Measurements from ENCODE around the gene GSG1L. TPM values are rescaled to one million over a fixed set of nuclear protein-coding genes. Genes with fewer than 3 reads are reported as not detected.
"Not testable (repeated sequence)": the region's sequence is repeated elsewhere in the genome, so short reads cannot be mapped to it uniquely, and the experiment has no call there.

The GSG1L gene
- total RNA-seq, 1 donor from 2014 or later: not detected

DNA sequence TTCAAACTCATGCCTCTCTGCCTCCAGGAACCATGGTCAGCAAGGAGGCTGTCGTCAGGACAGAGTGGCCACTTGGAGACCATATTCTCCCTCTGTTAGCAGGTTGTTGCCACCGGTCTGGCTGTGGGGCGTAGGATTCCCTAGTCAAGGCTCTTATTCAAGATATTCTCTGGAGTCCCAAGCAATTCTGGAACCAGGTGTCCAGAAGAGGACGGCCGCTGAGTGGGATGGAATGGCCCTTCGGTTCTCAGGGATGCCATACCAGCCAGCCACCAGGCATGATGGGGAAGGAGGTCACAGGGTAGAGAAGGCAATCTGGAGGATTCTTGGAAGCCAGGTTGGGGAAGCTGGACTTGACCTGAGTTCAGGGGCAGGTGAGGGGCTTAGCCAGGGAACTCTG is 173.5 kb downstream of the GSG1L start:
- no peak for DNase-seq

DNA sequence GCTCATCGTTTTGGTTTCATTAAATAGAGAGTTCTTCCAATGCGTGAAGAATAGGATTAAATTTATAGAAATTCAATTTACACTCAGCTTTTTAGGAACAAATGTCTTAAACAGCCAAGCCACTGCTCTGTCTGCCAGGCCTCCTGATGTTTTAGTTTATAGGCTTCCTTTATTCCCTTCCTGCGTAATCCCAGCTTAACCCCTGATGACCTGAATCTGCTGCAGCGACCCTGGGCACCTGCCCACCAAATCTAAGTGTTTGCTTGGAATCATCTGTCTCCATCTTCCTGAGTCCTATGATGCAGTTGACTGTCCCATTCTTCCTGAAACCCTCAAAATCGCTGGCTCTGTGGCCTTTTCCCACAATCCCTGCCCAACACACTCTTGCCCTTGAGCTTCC is 179.9 kb downstream of the GSG1L start:
- DNase-seq: no peak

DNA sequence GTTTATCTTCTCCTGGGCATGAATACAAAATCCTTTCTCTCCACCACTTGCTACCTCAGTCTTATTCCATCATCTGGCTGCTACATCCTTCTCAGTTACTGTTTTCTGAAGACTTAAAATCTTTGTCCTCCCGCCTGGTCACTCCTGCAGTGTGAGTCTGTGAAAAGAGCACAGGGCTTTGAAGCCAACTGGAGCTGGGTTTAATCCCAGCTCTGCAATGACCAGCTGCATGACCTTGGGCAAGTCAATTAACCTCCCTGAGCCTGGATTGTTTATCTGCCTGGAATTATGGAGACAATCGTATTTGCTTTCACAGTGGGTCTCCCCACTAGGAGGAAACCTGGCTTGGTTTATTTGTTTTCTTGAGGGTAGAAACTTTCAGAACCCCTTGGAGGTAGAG is 183.2 kb downstream of the GSG1L start:
- no peak for DNase-seq

GRCh38 chr16:27879601-27880247 is 183.8 kb downstream of the GSG1L start:
- DNase-seq: no peak

DNA sequence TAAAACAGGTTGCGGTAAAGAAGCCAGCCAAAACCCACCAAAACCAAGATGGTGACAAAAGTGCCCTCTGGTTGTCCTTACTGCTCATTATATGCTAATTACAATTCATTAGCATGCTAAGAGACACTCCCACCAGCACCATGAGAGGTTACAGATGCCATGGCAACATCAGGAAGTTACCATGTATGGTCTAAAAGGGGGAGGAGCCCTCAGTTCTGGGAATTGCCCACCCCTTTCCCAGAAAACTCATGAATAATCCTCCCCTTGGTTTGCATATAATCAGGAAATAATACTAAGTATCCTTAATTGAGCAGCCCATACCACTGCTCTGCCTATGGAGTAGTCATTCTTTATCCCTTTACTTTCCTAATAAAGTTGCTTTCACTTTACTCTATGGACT is 190.9 kb downstream of the GSG1L start:
- DNase-seq: not testable (repeated sequence)

GRCh38 chr16:27870116-27870798 is 193.3 kb downstream of the GSG1L start:
- DNase-seq: no peak

DNA sequence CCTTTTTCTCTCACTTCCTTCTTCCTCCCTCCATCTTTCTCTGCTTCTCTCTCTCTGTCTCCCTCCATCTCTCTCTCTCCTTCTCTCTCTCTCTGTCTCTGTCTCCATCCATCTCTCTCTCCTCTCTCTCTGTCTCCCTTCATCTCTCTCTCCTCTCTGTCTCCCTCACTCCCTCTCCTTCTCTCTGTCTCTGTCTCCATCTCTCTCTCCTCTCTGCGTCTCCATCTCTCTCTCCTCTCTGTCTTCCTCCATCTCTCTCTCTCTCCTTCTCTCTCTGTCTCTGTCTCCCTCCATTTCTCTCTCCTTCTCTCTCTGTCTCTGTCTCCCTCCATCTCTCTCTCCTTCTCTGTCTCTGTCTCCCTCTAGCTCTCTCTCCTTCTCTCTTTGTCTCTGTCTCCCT is 194.1 kb downstream of the GSG1L start:
- DNase-seq: no peak

DNA sequence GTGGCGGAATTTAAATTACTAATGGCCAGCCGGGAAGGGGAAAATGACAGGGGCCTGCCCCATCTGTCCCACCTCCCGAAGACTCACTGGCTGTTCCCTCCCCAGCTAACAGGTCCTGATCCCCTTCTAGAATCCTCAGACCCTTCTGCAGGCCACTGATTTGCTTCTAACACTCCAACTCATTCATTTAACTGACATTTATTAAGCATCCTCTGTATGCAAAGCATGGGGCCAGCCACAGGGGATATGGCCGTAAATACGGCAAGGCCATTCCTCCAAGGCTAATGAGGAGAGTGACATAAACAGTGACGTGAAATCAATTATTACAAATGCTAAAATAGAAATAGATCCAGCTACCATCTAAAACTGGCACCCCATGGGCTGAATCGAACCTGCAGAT is 195.3 kb downstream of the GSG1L start:
- DNase-seq: no peak

- peak; percentile 87 for DNase-seq
Observed at GRCh38 chr16:27867122-27868110, 196.1 kb downstream of the GSG1L start.

GRCh38 chr16:27863377-27863776 is 200.1 kb downstream of the GSG1L start:
- no peak for DNase-seq

DNA sequence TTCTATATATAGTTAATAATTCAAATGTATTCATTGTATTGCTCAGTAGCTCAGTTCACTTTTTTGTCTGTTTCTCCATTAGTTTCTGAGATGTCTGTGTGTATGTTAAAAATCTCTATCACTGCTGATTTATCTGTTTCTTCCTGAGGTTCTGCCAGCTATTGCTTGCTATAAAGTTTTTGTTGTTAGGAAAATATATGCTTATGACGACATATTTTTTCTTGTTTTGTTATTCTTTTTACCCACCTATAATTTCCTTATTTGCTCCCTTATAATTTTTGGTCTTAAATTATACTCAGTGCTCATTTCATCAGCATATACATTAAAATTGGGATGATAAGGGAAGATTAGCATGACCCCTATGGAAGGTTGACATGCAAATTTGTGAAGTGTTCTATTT is 200.6 kb downstream of the GSG1L start:
- no peak for DNase-seq

GRCh38 chr16:27860091-27860490 is 203.4 kb downstream of the GSG1L start:
- DNase-seq: no peak

GRCh38 chr16:27859020-27859419 is 204.5 kb downstream of the GSG1L start:
- no peak for DNase-seq

DNA sequence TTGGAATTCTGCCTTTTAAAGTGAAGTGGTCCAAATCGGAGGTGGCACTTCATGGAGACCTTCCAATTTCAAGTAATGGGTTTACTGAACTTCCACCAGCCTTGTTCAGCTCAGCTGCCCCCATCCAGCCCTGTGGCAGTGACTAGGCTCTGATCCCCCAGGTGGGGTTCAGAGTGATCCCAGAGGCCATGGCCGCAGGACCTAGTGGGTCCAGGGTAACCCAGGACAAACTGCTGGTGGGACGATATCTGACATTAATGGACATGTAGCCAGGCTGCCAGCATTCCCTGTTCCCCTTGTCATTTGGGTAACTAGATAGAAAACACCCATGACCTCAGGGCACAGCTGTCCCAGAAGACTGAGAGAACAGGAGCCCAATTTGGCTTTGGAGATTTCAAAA is 209.9 kb downstream of the GSG1L start:
- DNase-seq: no peak

- DNase-seq: no peak
Observed at GRCh38 chr16:27853101-27853500, 210.4 kb downstream of the GSG1L start.

DNA sequence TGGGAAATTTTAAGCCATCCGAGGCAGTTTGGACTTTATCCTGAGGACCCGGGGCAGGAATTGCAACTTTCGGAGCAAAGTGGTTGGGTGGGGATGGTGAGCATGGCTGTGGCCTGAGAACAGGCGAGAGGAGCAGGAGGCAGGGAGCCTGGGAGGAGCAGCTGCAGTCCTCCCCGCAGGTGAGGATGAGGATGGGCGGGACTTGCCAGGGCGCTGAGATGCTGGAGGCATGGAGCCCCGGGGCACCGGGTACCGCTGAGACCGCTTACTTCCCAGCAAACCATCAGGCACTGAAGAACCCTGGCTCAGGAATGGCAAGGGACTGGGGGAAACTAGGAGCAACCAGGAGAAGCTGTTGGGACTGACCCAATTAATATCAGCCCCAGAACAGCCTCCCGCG is 210.8 kb downstream of the GSG1L start:
- no peak for DNase-seq

DNA sequence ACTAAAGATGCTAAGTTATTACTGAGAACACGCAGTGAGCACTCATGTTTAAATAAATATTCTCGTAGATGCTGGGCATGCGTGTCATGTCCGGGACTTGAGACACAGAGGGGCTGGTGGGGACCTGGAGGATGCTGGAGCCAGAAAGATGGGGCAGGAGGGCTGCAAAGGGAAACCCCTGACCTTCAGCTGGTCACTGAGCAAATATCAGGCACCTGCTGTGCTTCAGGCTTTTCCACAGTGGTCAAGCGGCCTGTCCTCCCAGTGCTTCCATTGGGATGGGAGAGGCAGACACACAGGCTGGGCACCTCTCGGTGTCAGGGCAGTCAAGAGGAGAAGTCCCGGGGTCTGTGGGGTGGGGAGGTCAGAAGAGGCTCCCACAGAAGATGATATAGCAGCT is 211.4 kb downstream of the GSG1L start:
- no peak for DNase-seq

DNA sequence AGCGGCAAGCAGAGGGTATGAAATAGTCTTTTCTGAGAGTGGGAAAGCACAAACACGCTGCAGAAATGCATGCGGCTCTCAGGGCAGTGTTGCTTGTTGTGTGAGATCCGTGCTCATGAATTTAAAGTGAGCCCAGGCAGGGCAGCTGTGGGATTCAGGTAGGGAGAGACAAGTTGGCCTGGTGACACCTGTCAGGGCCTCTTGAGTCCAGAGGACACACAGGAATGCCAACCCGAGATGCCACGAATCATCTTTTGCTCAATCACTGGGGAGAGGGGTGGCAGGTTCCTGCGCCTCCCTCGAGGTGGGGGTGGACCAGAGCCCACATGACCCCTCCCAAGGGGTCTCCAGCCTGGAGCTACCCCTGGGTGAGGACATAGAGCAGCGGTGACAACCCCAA is 211.9 kb downstream of the GSG1L start:
- no peak for DNase-seq

DNA sequence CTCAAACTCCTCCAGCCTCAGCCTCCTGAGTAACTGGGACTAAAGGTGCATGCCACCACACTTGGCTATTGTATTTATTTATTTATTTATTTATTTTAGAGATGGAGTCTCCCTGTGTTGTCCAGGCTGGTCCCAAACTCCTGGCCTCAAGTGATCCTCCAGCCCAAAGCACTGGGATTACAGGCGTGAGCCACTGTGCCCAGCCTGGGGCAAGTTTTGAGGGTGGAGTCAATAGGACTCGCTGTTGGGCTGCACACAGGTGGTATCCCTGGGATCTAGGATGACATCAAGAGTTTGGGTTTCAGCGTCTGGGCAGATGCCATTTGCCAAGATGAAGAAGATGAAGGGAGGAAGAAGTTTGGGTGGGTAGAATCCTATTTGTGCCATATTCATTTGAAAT is 213.9 kb downstream of the GSG1L start:
- DNase-seq: no peak

- peak; percentile 53 for DNase-seq
Observed at GRCh38 chr16:27847030-27847550, 216.4 kb downstream of the GSG1L start.

DNA sequence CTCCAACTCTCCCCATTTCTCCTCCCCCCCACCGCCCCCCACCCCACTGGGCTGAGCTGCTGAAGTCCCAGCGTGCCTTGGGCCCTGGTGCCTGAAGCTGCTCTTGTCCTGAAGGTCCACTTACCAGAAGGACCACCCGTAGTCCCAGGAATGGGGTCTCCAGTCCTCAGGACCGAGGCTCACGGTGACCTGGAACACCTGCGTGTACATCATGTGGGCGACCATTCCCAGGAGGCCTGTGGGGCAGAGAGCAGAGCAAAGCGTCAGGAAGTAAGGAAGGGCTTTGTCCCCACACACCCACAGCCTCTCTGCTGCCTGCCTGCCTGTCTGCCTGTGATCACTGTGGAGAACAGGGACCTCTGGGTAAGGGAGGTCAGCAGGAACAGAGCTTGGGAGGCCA is 218.7 kb downstream of the GSG1L start:
- DNase-seq: no peak

- peak; percentile 23 for DNase-seq
Observed at GRCh38 chr16:27843800-27844199, 219.7 kb downstream of the GSG1L start.

DNA sequence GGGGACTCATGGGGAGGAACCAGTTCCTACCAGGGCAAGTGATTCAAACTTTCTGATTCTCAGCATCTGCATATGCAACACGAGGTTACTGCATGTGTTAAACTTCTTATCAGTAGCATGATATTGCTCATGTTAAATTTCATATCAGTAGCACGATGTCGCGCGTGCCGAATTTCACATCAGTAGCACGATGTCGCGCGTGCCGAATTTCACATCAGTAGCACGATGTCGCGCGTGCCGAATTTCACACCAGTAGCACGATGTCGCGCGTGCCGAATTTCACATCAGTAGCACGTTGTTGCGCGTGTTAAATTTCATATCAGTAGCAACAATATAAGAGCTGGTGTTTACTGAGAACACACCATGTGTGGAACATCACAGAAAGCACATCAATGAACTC is 221.6 kb downstream of the GSG1L start:
- no peak for DNase-seq

Data from dermis blood vessel endothelial cell (primary cell).